22Rv1 (cell line): Measurements from ENCODE around the gene ADAMTS18.

Source experiments
- ZFX ChIP-seq: fragments of 450-650 bp; IDR thresholded peaks from 2 replicates; pipeline ENCODE4 v1.6.1; 2017; ENCODE audit warnings: antibody characterized with exemption, borderline replicate concordance
- TF ChIP-seq, protein P1 (sequence below): fragments of 450-650 bp; IDR thresholded peaks from 2 replicates; pipeline ENCODE4 v1.5.1; 2017; ENCODE audit warnings: mild to moderate bottlenecking

DNA sequence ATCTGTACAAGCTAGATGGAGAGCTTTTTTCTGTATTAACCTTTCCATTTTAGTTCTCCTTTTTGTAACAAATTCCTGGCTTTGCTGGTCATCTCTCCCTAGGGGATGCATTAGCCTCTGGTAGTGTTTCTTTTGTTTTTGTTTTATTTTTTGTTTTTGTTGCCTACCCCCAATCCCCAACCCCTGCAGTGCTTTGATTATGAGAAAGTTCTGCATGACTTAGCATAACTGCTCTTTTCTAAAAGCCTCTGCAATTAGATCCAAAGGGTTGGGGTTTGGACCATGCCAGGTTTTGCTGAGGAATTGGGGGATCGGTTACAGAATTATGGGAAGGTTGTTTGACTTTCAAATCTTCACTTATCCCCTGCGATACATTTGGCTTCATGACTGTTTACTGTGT lies 98.2 kb downstream of the ADAMTS18 start:
- TF ChIP-seq, protein P1, sequence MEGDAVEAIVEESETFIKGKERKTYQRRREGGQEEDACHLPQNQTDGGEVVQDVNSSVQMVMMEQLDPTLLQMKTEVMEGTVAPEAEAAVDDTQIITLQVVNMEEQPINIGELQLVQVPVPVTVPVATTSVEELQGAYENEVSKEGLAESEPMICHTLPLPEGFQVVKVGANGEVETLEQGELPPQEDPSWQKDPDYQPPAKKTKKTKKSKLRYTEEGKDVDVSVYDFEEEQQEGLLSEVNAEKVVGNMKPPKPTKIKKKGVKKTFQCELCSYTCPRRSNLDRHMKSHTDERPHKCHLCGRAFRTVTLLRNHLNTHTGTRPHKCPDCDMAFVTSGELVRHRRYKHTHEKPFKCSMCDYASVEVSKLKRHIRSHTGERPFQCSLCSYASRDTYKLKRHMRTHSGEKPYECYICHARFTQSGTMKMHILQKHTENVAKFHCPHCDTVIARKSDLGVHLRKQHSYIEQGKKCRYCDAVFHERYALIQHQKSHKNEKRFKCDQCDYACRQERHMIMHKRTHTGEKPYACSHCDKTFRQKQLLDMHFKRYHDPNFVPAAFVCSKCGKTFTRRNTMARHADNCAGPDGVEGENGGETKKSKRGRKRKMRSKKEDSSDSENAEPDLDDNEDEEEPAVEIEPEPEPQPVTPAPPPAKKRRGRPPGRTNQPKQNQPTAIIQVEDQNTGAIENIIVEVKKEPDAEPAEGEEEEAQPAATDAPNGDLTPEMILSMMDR = no peak
- TF ChIP-seq ZFX = no peak
